Smooth muscle cell (in vitro differentiated cells): ENCODE results near the gene SOX8. TPM values are rescaled to one million over a fixed set of nuclear protein-coding genes. Genes with fewer than 3 reads are reported as not detected.

ENCODE experiments used
- DNase-seq: peaks from one replicate; lab custom pipeline; 2025; ENCODE audit not compliant: unreplicated experiment; lab: John Stamatoyannopoulos, UW
- H2AFZ ChIP-seq: fragments of 200-600 bp; sonication (generic); 2 replicates; pipeline ENCODE4 v1.6.0; 2016; ENCODE audit warnings: antibody characterized with exemption, low read depth, mild to moderate bottlenecking
- H3F3A ChIP-seq: fragments of 200-600 bp; sonication (generic); 2 replicates; pipeline ENCODE4 v1.6.0; 2017; ENCODE audit warnings: antibody characterized with exemption, low read depth
- H3K27ac ChIP-seq: fragments of 200-600 bp; sonication (generic); 2 replicates; pipeline ENCODE4 v1.5.1; 2016; ENCODE audit warnings: low read depth, mild to moderate bottlenecking
- H3K27me3 ChIP-seq: fragments of 200-600 bp; sonication (generic); 2 replicates; pipeline ENCODE4 v1.6.1; 2016; ENCODE audit warnings: low read depth, mild to moderate bottlenecking
- H3K36me3 ChIP-seq: fragments of 200-600 bp; sonication (generic); 2 replicates; pipeline ENCODE4 v1.5.1; 2016; ENCODE audit warnings: low read depth
- H3K4me1 ChIP-seq: fragments of 200-600 bp; sonication (generic); 2 replicates; pipeline ENCODE4 v1.5.1; 2016; ENCODE audit warnings: low read depth
- H3K4me2 ChIP-seq: fragments of 200-600 bp; sonication (generic); 2 replicates; pipeline ENCODE4 v1.6.0; 2016; ENCODE audit warnings: mild to moderate bottlenecking
- H3K4me3 ChIP-seq: fragments of 200-600 bp; sonication (generic); 2 replicates; pipeline ENCODE4 v1.5.1; 2016; ENCODE audit warnings: mild to moderate bottlenecking
- H3K79me2 ChIP-seq: fragments of 200-600 bp; sonication (generic); 2 replicates; pipeline ENCODE4 v1.6.0; 2016; ENCODE audit warnings: low read depth, mild to moderate bottlenecking
- H3K9ac ChIP-seq: fragments of 200-600 bp; sonication (generic); 2 replicates; pipeline ENCODE4 v1.6.0; 2016; ENCODE audit warnings: low read depth
- H3K9me3 ChIP-seq: fragments of 200-600 bp; sonication (generic); replicated peaks from 2 replicates; pipeline ENCODE4 v1.5.1; 2016; ENCODE audit warnings: low read depth
- H4K20me1 ChIP-seq: fragments of 200-600 bp; sonication (generic); 2 replicates; pipeline ENCODE4 v1.6.0; 2016; ENCODE audit warnings: low read depth
- WGBS: methylation state at CpG from one replicate; pipeline ENCODE4 v1.1.7; 2016; ENCODE audit warnings: low lambda C conversion rate; 5-methylcytosine and 5-hydroxymethylcytosine counted together
- polyA plus RNA-seq: library from polyadenylated mRNA; unstranded; fragments of >200 nt; fragmentation: Nextera tagmentation; extraction: Ambion mirVana; gene quantifications from 2 replicates; pipeline ENCODE4 v1.2.1, GENCODE V29; 2016
- total RNA-seq: library from RNA; depleted of rRNA; stranded (reverse); fragments of >200 nt; gene quantifications from 2 replicates; pipeline ENCODE4 v1.2.3, GENCODE V29; 2014
- TF ChIP-seq, protein P1 (sequence below): fragments of 200-600 bp; sonication (generic); IDR thresholded peaks from 2 replicates; pipeline ENCODE4 v1.5.1; 2017; ENCODE audit warnings: borderline replicate concordance, mild to moderate bottlenecking, antibody characterized with exemption; ENCODE audit not compliant: insufficient read depth, poor library complexity, severe bottlenecking

SOX8 gene
- total and polyA plus RNA-seq, 2 experiments from 2014 or later, result 1.8 to 3.5 TPM

DNA sequence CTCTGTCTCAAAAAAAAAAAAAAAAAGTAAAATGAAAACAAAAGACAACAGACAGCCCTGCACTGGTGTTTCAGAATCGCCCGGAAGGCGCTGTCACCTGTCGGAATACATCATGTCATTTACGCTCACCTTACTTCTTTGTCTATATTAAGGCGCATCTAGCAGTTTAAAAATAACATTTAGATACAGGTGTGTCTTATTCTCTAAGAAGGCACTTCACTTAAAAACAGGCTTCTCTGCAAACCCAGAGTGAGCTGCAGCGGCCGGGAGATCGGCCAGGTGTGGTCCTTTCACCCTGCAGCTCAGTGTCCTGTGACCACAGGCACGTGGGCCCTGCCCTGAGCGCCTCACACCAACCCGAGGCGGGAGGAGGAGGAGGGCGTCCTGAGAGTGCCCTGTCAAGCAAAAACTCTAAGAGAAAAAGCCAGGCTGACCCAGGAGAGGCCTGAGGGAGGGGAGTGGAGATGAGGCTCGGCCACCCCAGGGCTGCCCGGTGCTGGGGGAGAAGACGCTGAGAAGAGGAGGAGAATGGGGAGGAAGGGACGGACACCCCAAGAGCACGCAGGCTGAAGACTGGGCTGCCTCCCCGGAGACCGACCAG lies 7.5 kb upstream of the SOX8 start:
- H4K20me1 ChIP-seq, result no peaks in the 10 kb centered on the region
- TF ChIP-seq, protein P1, sequence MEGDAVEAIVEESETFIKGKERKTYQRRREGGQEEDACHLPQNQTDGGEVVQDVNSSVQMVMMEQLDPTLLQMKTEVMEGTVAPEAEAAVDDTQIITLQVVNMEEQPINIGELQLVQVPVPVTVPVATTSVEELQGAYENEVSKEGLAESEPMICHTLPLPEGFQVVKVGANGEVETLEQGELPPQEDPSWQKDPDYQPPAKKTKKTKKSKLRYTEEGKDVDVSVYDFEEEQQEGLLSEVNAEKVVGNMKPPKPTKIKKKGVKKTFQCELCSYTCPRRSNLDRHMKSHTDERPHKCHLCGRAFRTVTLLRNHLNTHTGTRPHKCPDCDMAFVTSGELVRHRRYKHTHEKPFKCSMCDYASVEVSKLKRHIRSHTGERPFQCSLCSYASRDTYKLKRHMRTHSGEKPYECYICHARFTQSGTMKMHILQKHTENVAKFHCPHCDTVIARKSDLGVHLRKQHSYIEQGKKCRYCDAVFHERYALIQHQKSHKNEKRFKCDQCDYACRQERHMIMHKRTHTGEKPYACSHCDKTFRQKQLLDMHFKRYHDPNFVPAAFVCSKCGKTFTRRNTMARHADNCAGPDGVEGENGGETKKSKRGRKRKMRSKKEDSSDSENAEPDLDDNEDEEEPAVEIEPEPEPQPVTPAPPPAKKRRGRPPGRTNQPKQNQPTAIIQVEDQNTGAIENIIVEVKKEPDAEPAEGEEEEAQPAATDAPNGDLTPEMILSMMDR, result no peak
- peaks cover 8% of the 10 kb centered on the region for H3K4me1 ChIP-seq
- H3K79me2 ChIP-seq, result no peaks in the 10 kb centered on the region
- peaks cover 3% of the 10 kb centered on the region for H3F3A ChIP-seq
- H3K9ac ChIP-seq, result no peak overlapping the region
- H3K27me3 ChIP-seq, result no peaks in the 10 kb centered on the region
- H3K4me3 ChIP-seq, result no peak overlapping the region
- WGBS, result 87% methylated on average over 21 of the region's 21 CpGs
- no peak overlapping the region for H3K4me2 ChIP-seq
- DNase-seq, result no peak
- H3K27ac ChIP-seq, result no peak overlapping the region
- H3K36me3 ChIP-seq, result no peaks in the 10 kb centered on the region
- no peak overlapping the region for H2AFZ ChIP-seq
- H3K9me3 ChIP-seq, result no peaks in the 10 kb centered on the region

DNA sequence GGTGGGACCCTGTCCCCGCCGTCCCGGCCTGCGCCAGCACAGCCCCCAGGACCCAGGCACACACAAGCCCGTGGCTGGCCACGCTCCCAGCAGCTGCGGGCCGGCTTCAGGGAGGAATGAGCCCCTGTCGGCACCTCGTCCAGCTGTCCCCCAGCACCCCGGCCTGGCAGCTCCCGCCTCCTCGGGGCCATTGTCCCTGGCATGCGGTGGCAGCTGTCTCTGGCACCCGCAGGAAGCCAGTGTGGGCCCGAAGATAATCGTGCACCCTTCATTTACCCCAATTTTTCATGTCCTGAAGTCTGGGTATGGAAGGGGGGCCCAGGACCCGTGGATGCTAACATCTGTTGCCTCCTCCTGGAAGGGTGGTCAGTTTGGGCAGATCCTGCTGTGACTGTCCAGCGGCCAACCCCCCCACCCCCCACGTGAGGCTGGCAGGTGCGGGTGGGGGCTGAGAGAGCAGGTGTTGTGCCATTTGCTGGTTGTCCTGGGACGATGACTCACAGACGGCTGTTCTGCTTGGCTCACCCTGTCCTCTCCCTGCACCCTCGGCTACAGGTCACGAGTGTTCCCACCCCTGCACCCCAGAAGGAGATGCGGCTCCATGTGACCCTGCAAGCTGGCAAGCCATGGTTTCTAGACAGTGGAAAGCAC lies 6.8 kb upstream of the SOX8 start:
- no peaks in the 10 kb centered on the region for H4K20me1 ChIP-seq
- no peaks in the 10 kb centered on the region for H3K27me3 ChIP-seq
- no peaks in the 10 kb centered on the region for H3K36me3 ChIP-seq
- no peak for DNase-seq
- no peak overlapping the region for H3K9ac ChIP-seq
- WGBS, result 89% methylated on average over 26 of the region's 26 CpGs
- H2AFZ ChIP-seq, result no peak overlapping the region
- TF ChIP-seq, protein P1, result no peak
- H3K4me1 ChIP-seq, result peaks cover 3% of the 10 kb centered on the region
- H3K79me2 ChIP-seq, result no peaks in the 10 kb centered on the region
- no peak overlapping the region for H3K4me3 ChIP-seq
- no peak overlapping the region for H3K27ac ChIP-seq
- H3K4me2 ChIP-seq, result no peak overlapping the region
- no peaks in the 10 kb centered on the region for H3K9me3 ChIP-seq
- H3F3A ChIP-seq, result peaks cover under 1% of the 10 kb centered on the region

DNA sequence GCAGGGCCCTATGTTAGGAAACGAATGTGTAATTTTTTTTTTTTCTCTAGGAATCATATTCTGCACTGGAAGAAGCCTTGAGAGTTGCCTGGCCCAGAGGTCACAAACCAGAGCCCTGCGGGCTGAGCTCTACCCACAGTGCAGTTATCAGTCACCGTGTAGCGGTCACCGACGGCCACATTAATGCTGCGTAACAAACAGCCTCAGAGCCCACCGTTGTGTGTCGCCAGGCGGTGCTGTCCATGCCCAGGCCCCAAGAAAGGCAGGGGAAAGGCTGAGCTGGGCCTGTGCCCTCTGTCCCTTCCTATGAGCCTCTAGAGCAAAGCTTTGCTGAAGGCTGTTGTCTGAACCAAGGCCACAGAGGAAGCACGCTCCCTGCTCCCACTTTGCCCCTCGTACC lies 6.3 kb upstream of the SOX8 start:
- Histone ChIP-seq H3K9me3 (no peaks in the 10 kb centered on the region), H3K27ac (no peak overlapping the region), H3K4me2 (no peak overlapping the region), H3K9ac (no peak overlapping the region), H3K4me1 (peaks cover 3% of the 10 kb centered on the region), H3K79me2 (no peaks in the 10 kb centered on the region), H3K36me3 (no peaks in the 10 kb centered on the region), H2AFZ (no peak overlapping the region), H3K4me3 (no peak overlapping the region), H4K20me1 (no peaks in the 10 kb centered on the region), H3K27me3 (no peaks in the 10 kb centered on the region), H3F3A (no peaks in the 10 kb centered on the region)
- WGBS, result 91% methylated on average over 12 of the region's 12 CpGs
- TF ChIP-seq, protein P1, result no peak
- DNase-seq, result no peak
